GM19372 (cell line): Measurements from ENCODE around the gene CDK3.

Experiments
- ATAC-seq: cut with Tn5 transposase; IDR thresholded peaks from one replicate; pipeline ENCODE4 v1.9.1; 2021; ENCODE audit warnings: mild to moderate bottlenecking, low read depth, moderate library complexity; ENCODE audit not compliant: unreplicated experiment

The CDK3 gene

DNA sequence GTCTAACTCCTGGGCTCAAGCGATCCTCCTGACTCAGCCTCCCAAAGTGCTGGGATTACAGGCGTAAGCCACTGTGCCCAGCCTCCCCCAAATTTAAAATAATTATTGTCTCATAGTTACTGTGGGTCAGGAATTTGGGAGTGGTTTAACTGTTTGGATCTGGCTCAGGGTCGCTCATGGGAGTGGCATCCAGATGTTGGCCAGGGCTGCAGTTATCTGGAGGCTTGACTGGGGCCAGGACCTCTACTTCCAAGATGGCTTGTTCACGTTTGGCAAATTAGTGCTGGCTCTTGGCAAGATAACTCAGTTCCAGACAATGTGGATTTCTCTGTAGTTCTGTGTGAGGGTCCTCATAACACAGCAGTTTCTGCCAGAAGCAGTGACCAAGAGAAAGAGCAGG lies 13.6 kb upstream of the CDK3 start:
- no peak for ATAC-seq

DNA sequence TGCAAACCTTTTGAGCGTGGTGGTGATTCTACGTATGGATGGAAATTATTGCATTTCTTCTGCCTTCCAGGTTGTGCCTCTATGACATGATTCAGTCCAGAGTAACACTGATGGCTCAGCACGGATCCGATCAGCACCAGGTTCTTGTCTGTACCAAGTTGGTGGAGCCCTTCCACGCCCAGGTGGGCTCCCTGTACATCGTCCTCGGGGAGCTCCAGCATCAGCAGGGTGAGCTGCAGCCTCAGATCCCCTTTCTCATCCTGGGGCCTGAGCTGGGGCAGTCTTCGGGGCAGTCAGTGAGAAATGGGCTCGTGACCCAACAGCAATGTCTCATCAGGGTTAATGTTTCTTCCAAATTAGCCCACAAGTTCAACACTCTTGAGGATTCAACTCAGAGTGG lies 9.3 kb upstream of the CDK3 start:
- ATAC-seq = no peak

DNA sequence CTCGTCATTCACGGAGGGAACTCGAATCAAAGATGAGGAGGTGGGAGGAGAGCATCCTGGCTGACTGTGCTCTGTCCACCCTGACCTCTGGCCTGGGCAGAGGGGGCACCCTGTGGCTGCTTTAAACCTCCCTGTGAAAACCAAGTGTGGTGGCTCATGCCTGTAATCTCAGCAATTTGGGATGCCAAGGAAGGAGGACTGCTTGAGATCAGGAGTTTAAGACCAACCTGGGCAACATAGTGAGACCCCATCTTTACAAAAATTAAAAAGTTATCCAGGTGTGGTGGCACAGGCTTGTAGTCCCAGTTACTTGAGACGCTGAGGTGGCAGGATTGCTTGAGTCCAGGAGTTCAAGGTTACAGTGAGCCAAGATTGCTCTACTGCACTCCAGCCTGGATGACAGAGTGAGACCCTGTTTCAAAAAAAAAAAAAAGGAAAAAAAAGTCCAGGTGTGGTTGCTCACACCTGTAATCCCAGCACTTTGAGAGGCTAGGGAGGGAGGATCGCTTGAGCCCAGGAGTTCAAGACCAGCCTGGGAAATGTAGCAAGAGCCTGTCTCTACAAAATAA lies 5.8 kb upstream of the CDK3 start:
- ATAC-seq = no peak

DNA sequence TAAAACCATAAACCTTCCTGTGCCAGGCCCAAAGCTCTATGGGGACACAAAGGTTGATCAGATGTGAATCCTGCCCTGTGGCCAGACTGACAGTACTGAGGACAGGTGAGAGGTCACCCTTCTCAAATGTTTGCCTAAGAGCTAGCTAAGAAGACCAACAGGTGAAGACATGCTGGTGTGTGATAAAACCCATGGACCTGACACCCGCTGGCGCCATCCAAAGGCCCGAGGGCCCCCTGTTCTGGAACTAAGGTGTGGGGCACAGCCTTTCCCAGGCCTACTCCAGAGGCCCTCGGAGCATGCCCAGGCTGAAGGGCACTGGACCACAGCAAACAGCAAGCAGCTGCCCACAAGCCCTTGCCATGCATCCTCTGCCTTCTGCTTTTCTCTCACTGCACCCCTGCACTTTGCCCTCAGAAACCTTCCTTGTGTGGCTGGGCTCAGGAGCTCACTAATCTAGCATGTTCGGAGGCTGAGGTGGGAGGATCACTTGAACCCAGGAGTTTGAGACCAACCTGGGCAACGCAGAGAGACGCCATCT lies 5.2 kb upstream of the CDK3 start:
- ATAC-seq = no peak

DNA sequence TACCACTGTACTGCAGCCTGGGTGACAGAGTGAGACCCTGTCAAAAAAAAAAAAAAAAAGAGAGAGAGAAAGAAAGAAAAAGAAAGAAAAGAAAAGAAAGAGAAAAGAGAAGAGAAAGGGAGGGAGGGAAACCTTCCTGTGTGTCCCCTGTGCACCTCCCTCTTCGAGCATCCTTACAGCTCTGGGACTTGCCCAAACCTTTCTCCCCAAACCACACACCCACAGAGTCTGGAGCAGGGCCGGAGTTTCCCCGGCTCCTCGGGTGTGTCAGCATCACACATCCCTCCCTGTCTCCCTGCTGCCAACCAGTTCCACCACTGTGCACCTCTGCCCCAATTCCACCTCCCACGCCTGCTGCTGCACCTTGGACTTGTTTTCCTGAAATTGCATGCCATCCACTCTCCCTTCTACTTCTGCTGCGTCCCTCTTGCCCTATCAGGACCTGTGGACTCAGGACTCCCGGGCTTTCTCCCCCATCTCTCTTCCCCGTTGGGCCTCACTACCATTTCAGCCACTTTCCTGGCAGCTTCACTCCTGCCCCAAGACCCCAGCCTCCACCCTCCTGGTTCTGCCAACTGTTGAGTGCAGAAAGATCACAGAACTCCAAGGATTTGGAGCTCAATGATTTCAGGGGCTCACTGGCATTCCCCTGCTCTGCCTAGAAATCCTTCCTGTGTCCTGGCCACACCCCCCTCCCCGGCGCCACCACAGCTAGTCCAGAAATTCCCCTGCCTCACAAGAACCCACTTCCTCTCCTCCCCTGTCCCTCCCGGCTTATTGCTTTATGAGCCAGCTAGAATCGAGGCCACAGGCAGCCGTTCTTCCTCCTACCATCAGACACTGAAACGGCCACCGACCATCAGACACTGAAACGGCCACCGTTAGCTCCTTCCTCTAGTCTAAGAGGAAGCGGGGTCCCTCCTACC lies 3.7 kb upstream of the CDK3 start:
- ATAC-seq = no peak

DNA sequence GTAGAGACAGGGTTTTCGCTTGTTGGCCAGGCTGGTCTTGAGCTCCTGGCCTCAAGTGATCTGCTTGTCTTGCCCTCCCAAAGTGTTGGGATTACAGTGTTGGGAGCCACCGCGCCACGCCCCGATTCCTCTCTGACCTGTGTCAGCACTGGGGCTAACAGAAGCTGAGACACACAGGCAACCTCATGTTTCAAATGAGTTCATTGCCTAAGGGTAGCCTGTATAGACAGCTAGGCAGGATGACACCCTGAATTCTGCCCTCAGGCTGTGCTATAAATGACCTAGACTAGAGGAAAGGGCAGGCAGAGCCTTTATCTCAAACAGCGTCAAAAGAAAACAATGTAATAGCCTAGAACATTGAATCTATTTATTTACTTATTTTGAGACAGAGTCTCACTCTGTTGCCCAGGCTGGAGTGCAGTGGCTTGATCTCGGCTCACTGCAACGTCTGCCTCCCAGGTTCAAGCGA lies 2.3 kb upstream of the CDK3 start:
- no peak for ATAC-seq

DNA sequence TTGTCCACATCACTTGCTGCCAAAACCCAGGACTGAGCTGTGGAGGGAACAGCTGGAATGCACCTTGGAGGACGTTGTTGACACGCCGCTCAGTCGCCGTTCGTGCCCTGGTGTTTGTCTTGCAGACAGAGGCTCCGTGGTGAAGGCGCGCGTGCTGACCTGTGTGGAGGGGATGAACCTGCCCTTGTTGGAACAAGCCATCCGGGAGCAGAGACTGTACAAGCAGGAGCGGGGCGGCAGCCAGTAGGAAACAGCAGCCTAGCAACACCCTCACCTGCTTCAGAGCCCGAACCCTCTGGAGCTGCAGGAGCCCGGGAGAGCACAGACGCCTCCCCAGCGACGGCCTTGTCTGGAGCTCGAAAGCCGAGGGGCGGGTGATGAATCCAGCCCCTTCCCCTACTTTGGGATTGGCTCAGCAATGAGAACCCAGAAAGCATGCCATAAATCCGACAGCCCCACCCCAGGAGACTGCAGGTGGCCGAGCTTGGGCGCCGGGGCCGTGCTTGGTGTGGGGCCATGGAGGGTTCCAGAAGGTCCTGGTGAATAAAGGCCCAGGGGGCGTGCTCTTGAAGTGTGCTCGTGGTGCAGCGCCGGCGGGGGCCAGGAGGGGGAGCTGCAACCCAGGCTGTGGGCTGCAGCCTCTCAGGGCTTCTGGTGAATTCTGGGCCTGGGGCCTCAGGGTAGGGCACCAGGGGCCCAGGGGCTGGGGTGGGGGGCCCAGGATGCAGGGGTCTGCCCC lies 470 bp upstream of the CDK3 start:
- no peak for ATAC-seq

DNA sequence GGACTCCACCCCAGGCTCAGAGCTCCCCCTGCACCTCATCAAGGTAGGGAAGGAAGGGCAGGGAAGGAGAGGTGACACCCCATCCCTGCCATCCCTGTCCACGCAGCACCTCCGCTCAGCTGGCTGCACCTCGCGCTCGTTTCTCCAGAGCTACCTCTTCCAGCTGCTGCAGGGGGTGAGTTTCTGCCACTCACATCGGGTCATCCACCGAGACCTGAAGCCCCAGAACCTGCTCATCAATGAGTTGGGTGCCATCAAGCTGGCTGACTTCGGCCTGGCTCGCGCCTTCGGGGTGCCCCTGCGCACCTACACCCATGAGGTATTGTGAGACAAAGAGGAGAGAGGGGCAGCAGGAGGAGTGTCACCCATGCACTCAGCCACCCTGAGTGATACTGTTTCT lies 1.4 kb downstream of the CDK3 start:
- no peak for ATAC-seq

DNA sequence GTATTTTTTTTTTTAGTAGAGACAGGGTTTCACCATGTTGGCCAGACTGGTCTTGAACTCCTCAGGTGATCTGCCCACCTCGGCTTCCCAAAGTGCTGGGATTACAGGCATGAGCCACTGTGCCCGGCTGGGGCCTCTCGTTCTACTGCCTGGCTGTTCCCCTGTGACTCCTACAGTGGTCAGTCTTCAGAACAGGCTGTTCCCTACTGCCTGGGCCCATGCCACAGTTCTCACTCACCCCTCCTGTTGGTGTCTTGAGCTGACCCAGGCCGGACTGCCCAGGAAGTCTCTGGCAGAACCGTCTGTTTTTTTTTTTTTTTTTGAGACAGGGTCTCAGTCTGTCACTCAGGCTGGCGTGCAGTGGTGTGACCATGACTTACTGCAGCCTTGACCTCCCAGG lies 3.3 kb downstream of the CDK3 start:
- ATAC-seq = no peak

DNA sequence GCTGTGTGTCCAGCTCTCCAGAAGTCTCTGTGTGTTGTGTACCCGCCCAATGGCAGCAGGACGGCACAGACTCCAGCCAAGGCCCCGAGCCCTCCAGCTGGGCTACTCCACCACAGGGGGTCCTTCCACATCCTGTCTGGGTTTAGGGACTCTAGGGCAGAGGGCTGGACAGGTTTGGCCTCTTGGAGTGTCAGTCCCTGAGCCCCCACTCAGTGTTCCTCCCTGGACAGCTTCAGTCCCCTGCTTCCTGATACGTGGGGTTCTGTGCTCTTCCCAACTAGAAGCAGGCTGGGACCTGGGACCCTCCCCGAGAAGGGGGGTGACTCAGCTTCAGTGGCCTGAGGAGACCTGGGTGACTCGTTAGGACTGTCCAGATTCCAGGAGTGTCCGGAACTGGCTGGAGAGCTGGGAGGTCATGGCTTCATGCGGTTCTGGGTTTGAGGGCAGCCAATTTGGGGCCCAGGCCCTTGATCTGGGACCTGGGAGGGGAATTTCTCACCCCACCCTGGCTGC lies 4.2 kb downstream of the CDK3 start:
- ATAC-seq = no peak

DNA sequence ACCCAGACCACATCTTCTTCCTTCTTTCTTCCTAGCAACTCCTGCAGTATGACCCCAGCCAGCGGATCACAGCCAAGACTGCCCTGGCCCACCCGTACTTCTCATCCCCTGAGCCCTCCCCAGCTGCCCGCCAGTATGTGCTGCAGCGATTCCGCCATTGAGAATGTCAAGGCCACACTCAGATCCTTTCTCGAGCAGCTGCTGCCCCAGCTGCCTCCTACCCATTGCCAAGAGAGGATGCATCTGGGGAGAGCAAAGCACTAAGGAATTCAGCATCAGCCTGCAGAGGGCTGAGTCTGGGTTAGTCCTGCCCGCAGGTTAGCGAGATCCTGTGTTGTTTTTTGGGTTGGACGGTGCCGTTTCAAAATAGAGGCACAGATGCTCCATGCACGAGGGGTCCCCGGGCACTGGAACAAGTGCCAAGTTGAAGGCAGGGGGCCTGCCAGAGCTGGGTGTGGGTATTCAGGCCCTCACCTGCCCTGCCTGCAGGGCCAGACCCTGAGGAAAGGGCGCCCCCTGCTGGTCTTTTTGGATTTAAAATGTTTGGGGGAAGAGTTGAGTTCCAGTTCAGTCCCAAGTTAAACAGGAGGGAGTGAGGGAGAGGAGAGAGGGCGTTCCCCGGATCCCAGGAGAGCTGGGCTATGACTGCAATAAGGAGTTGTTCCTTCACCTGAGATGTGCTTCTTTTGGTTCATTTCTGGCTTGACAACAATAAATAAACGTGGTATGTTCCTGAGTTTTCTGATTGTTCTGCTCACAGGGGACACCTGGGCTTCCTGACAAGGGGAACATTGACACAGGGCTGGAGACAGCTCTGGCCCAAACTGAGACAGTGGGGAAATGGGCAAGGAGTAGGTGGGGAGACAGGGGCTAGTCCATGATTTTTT lies 4.9 kb downstream of the CDK3 start:
- ATAC-seq = no peak

DNA sequence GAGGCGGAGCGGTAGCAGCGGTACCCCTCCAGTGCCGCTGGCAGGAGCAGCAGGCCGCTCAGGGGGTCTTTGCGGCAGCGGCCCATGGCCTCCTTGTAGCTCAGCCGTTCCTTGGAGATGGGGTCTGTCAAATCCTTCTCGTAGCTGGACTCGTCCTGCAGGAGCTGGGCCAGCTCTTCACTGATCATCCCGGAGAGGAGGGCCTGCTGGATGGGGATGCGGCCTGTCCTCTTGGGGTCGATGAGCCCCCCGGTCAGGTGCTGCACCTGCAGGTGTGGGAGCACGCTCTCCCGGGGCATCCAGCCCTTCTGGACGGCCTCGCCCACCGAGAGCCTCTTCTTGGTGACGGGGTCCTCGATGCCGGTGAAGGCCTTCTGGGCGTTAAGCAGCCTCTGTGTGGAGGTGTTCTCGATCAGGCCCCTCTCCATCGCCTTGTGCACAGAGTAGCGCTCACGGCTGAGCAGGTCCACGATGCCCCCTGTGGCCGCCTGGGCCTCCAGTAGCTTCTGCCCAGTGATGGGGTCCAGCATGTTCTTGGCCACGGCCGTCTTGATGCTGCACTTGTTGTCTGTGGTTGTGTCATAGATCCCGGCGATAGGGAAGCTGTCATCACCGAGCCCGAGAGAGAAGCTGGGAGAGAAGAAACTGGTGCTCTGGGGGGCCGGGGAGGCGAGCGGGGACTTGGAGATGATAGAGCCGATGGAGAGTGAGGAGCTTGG lies 6.6 kb downstream of the CDK3 start:
- ATAC-seq = no peak

DNA sequence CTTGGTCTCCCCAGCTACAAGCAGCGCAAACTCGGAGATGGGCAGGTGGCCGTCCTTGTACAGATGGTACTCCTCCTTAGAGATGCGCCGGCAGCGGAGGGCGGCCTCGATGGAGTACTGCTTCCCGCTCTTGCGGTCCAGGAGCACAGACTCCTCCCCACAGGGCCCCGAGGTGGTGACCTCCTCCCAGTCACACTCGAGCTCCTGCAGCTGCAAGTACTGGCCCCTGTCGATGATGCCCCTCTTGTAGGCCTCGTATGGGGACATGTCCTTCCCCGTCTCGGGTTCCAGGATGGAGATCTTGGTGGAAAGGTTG lies 7.2 kb downstream of the CDK3 start:
- no peak for ATAC-seq

DNA sequence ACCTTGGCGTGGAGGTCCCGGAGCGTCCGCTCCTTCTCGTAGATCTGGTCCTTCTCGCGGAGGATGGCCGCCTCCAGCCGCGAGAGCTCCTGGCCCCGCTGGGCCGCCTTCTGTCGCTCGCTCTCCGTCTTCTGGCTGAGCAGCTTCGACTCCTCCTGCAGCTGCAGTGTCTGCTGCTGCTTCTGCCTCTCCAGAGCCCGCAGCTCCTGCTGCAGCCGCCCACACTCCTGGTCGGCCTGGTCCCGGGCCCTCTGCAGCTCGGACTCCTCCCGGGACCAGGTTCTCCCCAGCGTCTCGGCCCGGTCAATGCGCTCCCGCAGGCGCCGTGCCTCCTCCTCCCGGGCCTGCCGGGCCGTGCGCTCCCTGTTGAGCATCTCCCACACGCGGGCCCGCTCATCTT lies 7.6 kb downstream of the CDK3 start:
- no peak for ATAC-seq

DNA sequence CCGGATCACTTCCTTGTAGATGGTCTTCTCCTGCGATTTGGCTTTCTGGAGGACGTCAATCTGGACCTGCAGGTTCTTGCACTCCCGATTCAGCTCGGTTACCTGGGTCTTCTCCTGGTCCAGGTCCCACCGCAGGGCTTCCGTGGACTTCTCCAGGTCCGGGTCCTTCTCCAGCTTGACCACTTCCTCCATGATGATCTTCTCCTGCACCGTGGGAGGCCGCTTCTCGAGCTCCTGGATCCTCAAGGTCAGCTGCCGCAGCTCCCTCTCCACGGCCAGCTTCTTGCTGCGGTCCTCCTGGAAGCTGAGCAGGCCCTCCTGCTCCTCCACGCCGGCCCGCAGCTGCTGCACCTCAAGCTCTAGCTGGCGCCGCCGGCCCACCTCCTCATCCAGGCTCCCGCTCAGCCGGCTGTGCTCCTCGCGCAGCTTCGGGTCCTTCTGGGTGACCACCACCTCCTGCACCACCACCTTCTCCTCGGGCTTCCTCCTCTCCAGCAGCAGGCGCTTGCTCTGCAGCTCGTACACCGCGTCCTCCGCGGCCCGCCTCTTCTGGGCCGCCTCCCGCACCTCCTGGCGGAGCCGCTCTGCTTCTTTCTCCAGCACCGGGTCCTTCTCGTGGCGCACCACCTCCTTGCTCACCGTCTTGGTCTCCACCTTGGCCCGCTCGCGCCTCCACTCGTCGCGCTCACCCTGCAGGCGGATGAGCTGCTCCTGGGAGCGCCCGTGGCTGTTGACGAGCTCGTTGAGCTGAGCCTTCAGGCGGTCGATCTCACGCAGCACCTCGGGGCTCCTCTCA lies 8.2 kb downstream of the CDK3 start:
- no peak for ATAC-seq

DNA sequence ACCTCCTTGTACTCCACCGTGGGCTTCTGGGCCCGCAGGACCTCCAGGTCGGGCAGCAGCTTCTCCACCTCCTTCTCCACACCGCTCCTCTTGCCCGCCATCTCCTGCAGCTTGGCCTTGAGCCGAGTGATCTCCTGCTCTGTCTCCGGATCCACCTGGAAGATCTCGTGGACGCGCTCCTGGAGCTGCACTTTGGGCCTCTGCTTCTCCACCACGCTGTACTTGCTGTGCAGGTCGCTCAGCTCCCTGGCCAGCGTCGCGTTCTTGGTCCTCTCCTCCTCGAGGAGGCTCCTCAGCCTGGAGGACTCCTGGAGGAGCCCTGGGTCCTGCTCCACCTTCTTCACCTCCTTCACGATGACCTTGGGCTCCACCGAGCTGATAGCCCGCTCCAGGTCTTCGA lies 8.8 kb downstream of the CDK3 start:
- ATAC-seq = no peak

DNA sequence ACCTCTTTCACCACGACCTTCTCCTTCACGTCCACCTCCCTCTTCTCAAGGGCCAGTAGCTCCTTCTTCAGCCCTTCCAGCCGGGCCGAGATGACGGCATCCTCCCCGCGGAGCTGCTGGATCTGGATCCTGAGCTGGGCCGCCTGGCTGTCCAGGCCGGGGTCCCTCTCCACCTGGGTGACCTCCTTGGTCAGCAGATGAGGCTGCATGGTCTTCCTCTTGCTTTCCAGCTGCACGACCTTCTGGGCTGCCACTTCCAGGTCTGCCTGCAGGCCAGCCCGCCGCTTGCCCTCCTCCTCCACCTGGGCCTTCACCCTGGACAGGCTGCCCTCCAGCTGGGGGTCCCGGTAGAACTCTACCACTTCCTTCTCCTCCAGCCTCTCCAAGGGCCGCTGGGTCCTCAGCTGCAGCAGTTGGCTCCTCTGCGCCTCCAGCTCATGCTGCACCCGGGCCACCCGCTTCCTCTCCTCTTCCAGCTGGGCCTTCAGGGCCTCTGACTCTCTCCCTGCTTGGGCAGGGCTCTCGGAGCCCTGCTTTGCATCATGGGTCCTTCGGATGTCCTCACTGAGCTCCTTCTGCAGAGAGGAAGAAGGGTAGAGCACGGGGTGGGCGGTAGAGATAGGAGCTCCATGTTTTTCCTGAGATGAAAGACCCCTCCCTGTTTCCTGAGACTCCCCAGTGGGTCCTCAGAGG lies 9.5 kb downstream of the CDK3 start:
- no peak for ATAC-seq

DNA sequence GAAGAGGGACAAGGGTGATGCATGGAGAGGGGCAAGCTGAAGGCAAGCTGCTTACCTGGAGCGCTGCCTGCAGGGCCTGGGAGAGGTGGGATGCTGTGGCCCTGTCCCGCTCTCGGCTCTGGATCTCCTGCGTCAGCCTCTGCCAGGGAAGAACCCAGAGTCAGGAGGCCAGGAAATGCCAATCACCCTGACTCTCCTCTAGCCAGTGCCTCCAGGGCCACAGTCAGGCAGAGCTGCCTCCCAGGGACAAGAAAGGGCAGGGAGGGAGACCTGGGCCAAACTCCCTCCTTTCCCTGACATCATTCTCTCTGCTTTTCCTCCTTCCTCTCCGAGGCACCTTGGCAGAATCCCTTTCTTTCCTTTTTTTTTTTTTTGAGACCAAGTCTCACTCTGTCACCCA lies 11.3 kb downstream of the CDK3 start:
- ATAC-seq = no peak
